ENCODE measurements around the gene KRTAP3-1. TPM values are rescaled to one million over a fixed set of nuclear protein-coding genes. Genes with fewer than 3 reads are reported as not detected.
"Not testable (repeated sequence)": the region's sequence is repeated elsewhere in the genome, so short reads cannot be mapped to it uniquely, and the experiment has no call there.

Gene KRTAP3-1
- not detected in 2 replicates for total RNA-seq

- Histone ChIP-seq H3K4me3 (ENCODE audit: low read depth, low read length) (no peak within 1 kb of the TSS), H3K36me3 (ENCODE audit: control insufficient read depth, insufficient read depth, low read length) (no peaks in the 10 kb centered on the region), H3K27me3 (ENCODE audit: control insufficient read depth, insufficient read depth, low read length) (no peaks in the 10 kb centered on the region)
- no peak for TF ChIP-seq CTCF (IDR thresholded peaks at IDR 0.05; ENCODE audit: insufficient read depth, low read length, severe bottlenecking)
- FAIRE-seq: no peak
- DNase-seq (ENCODE audit: low read depth): no peak
Measured at GRCh38 chr17:41008811-41009210, at the start of gene KRTAP3-1. Gene KRTAP3-1, minus strand, starts transcription at chr17:41009128. Its CDS starts 54 bp downstream, at chr17:41009074.

- FAIRE-seq: no peak
- Histone ChIP-seq H3K27me3 (ENCODE audit: control insufficient read depth, insufficient read depth, low read length) (no peaks in the 10 kb centered on the region), H3K4me3 (ENCODE audit: low read depth, low read length) (no peak overlapping the region), H3K36me3 (ENCODE audit: control insufficient read depth, insufficient read depth, low read length) (no peaks in the 10 kb centered on the region)
- no peak for DNase-seq (ENCODE audit: low read depth)
- TF ChIP-seq CTCF (IDR thresholded peaks at IDR 0.05; ENCODE audit: insufficient read depth, low read length, severe bottlenecking): no peak
Measured at GRCh38 chr17:41057547-41057946, 48.6 kb upstream of the KRTAP3-1 start.

GRCh38 chr17:41055130-41055529 is 46.2 kb upstream of the KRTAP3-1 start, which contains the start of gene KRTAP2-2:
Gene KRTAP2-2, minus strand, starts transcription at chr17:41055230. Its CDS starts 19 bp downstream, at chr17:41055211.
- not testable (repeated sequence) for H3K27me3 ChIP-seq (ENCODE audit: control insufficient read depth, insufficient read depth, low read length); FAIRE-seq; DNase-seq (ENCODE audit: low read depth); H3K36me3 ChIP-seq (ENCODE audit: control insufficient read depth, insufficient read depth, low read length); H3K4me3 ChIP-seq (ENCODE audit: low read depth, low read length)

- not testable (repeated sequence) for DNase-seq (ENCODE audit: low read depth); H3K27me3 ChIP-seq (ENCODE audit: control insufficient read depth, insufficient read depth, low read length); H3K36me3 ChIP-seq (ENCODE audit: control insufficient read depth, insufficient read depth, low read length); H3K4me3 ChIP-seq (ENCODE audit: low read depth, low read length)
- FAIRE-seq: peak; percentile 23
Measured at GRCh38 chr17:41054556-41054955, 45.6 kb upstream of the KRTAP3-1 start.

GRCh38 chr17:41054025-41054424 is 45.1 kb upstream of the KRTAP3-1 start:
- DNase-seq (ENCODE audit: low read depth) (no peak), FAIRE-seq (no peak)
- H3K27me3 ChIP-seq (ENCODE audit: control insufficient read depth, insufficient read depth, low read length): no peaks in the 10 kb centered on the region
- H3K4me3 ChIP-seq (ENCODE audit: low read depth, low read length): no peak overlapping the region
- H3K36me3 ChIP-seq (ENCODE audit: control insufficient read depth, insufficient read depth, low read length): no peaks in the 10 kb centered on the region
- TF ChIP-seq CTCF (IDR thresholded peaks at IDR 0.05; ENCODE audit: insufficient read depth, low read length, severe bottlenecking): no peak

GRCh38 chr17:41052566-41052965 is 43.6 kb upstream of the KRTAP3-1 start:
- FAIRE-seq (no peak), DNase-seq (ENCODE audit: low read depth) (no peak)
- Histone ChIP-seq H3K36me3 (ENCODE audit: control insufficient read depth, insufficient read depth, low read length) (no peaks in the 10 kb centered on the region), H3K4me3 (ENCODE audit: low read depth, low read length) (no peak overlapping the region), H3K27me3 (ENCODE audit: control insufficient read depth, insufficient read depth, low read length) (no peaks in the 10 kb centered on the region)
- no peak for TF ChIP-seq CTCF (IDR thresholded peaks at IDR 0.05; ENCODE audit: insufficient read depth, low read length, severe bottlenecking)

GRCh38 chr17:41049110-41049509 is 40.2 kb upstream of the KRTAP3-1 start:
- no peak overlapping the region for H3K4me3 ChIP-seq (ENCODE audit: low read depth, low read length)
- TF ChIP-seq CTCF (IDR thresholded peaks at IDR 0.05; ENCODE audit: insufficient read depth, low read length, severe bottlenecking): no peak
- H3K36me3 ChIP-seq (ENCODE audit: control insufficient read depth, insufficient read depth, low read length): no peaks in the 10 kb centered on the region
- FAIRE-seq (peak; percentile 23), DNase-seq (ENCODE audit: low read depth) (no peak)
- no peaks in the 10 kb centered on the region for H3K27me3 ChIP-seq (ENCODE audit: control insufficient read depth, insufficient read depth, low read length)

Measured in bronchial epithelial cell (primary cell).